HepG2 (cell line): ENCODE results near the gene KCNT1. TPM values are rescaled to one million over a fixed set of nuclear protein-coding genes. Genes with fewer than 3 reads are reported as not detected.

Source experiments
- ATAC-seq: fragments of 200-7000 bp; cut with Tn5 transposase; 3 replicates; pipeline ENCODE4 v1.9.1; 2020; ENCODE audit warnings: mild to moderate bottlenecking, moderate library complexity
- BruUV-seq: library from RNA; stranded (reverse); fragments of 400-500 nt; replicated peaks from 2 replicates; lab custom pipeline; 2021; lab: Mats Ljungman, UMichigan
- CTCF ChIA-PET: fragments of 300-600 bp; formaldehyde crosslinking; extraction: SDS; loops from one replicate; lab custom pipeline; 2021; ENCODE audit warnings: low total read pairs, inconsistent platforms, low intra/inter-chr PET ratio; lab: Yijun Ruan, JAX
- POLR2A ChIA-PET: fragments of 350-600 bp; sonication (Branson Sonifier 250); formaldehyde crosslinking; loops from one replicate; lab custom pipeline; 2020; ENCODE audit warnings: antibody characterized with exemption, inconsistent platforms; lab: Yijun Ruan, JAX
- DNase-seq: peaks from one replicate; pipeline ENCODE4 v3.0.0-alpha.2; 2015; ENCODE audit warnings: low spot score
- FAIRE-seq: peaks from 3 replicates; lab custom pipeline; 2011; peaks lifted over from hg19 to GRCh38; lab: Jason Lieb, UNC
- H2AFZ ChIP-seq: one replicate; pipeline ENCODE4 v1.6.1; 2011; ENCODE audit warnings: low read length, inconsistent platforms
- H3K27ac ChIP-seq: fragments of 300-600 bp; 3 replicates; pipeline ENCODE4 v1.8.0; 2011; ENCODE audit warnings: mixed run types, mild to moderate bottlenecking, mixed read lengths, low read length, inconsistent platforms; ENCODE audit not compliant: insufficient read depth; ENCODE audit errors: extremely low read length
- H3K27me3 ChIP-seq, 2 experiments: fragments of 200-600 bp in 1 of 2; 2 replicates in 1 of 2; 3 replicates in 1 of 2; pipeline versions ENCODE4 v1.6.0 to v1.8.0; 2011; ENCODE audit warnings: low read length in 2 of 2, mild to moderate bottlenecking in 2 of 2, moderate library complexity in 2 of 2, inconsistent platforms in 1 of 2; ENCODE audit not compliant: insufficient read depth in 2 of 2, control insufficient read depth in 1 of 2
- H3K36me3 ChIP-seq, 2 experiments: fragments of 200-600 bp in 1 of 2; replicated peaks in 1 of 2; 2 replicates in 1 of 2; 3 replicates in 1 of 2; pipeline versions ENCODE4 v1.5.1 to v1.8.0; 2011; ENCODE audit warnings: low read length in 2 of 2, inconsistent platforms in 1 of 2; ENCODE audit not compliant: insufficient read depth in 2 of 2, control insufficient read depth in 1 of 2
- H3K4me1 ChIP-seq: 2 replicates; pipeline ENCODE4 v1.5.1; 2012; ENCODE audit warnings: low read length, inconsistent platforms; ENCODE audit not compliant: insufficient read depth
- H3K4me2 ChIP-seq: 2 replicates; pipeline ENCODE4 v1.6.0; 2011; ENCODE audit warnings: low read depth, low read length, inconsistent platforms
- H3K4me3 ChIP-seq, 3 experiments: fragments of 200-600 bp in 1 of 3; sonication (generic), shearing (Covaris generic) in 1 of 3; replicated peaks in 1 of 3; 2 replicates each; pipeline ENCODE4 v1.5.1; 2011 to 2016; ENCODE audit warnings: low read length in 3 of 3, inconsistent platforms in 2 of 3, low read depth in 2 of 3, mild to moderate bottlenecking in 2 of 3, control low read depth in 1 of 3, mixed read lengths in 1 of 3; ENCODE audit not compliant: insufficient read depth in 1 of 3
- H3K79me2 ChIP-seq: one replicate; pipeline ENCODE4 v1.6.1; 2011; ENCODE audit warnings: low read length, inconsistent platforms; ENCODE audit not compliant: insufficient read depth
- H3K9ac ChIP-seq: 2 replicates; pipeline ENCODE4 v1.6.0; 2011; ENCODE audit warnings: mild to moderate bottlenecking, low read depth, low read length, inconsistent platforms; ENCODE audit not compliant: insufficient read depth
- H3K9me3 ChIP-seq: 2 replicates; pipeline ENCODE4 v1.5.1; 2012; ENCODE audit warnings: mild to moderate bottlenecking, low read length
- H4K20me1 ChIP-seq: 2 replicates; pipeline ENCODE4 v1.6.0; 2011; ENCODE audit warnings: inconsistent platforms, mild to moderate bottlenecking, low read length, moderate library complexity; ENCODE audit not compliant: insufficient read depth
- ADNP ChIP-seq: sonication (generic); formaldehyde crosslinking; IDR thresholded peaks from 2 replicates; pipeline ENCODE4 v1.4.0; 2020; ENCODE audit warnings: missing genetic modification reagents
- AHDC1 ChIP-seq: sonication (generic); formaldehyde crosslinking; IDR thresholded peaks from 2 replicates; pipeline ENCODE4 v1.5.1; 2020; ENCODE audit warnings: mild to moderate bottlenecking, missing genetic modification reagents, borderline replicate concordance
- CC2D1A ChIP-seq: sonication (generic); formaldehyde crosslinking; IDR thresholded peaks from 2 replicates; pipeline ENCODE4 v1.8.1; 2023; ENCODE audit warnings: mild to moderate bottlenecking, missing genetic modification reagents
- GLMP ChIP-seq: sonication (generic); formaldehyde crosslinking; IDR thresholded peaks from 2 replicates; pipeline ENCODE4 v1.9.0; 2021; ENCODE audit warnings: missing genetic modification reagents, mild to moderate bottlenecking, borderline replicate concordance
- RFX5 ChIP-seq: IDR thresholded peaks from 2 replicates; pipeline ENCODE4 v1.6.1; 2011; ENCODE audit warnings: low read depth, low read length, improper control_type of control experiment
- SRSF9 ChIP-seq: fragments of 200-400 bp; formaldehyde crosslinking; IDR thresholded peaks from 2 replicates; pipeline ENCODE4 v1.6.1; 2018; ENCODE audit warnings: borderline replicate concordance, mild to moderate bottlenecking, low read depth, low read length; ENCODE audit not compliant: insufficient read depth, poor library complexity, severe bottlenecking
- ZBTB8A ChIP-seq: sonication (generic); formaldehyde crosslinking; IDR thresholded peaks from 2 replicates; pipeline ENCODE4 v1.4.0; 2020; ENCODE audit warnings: mild to moderate bottlenecking, low read depth, missing genetic modification reagents, borderline replicate concordance
- ZHX2 ChIP-seq, 2 experiments: sonication (generic) in 1 of 2; formaldehyde crosslinking in 1 of 2; IDR thresholded peaks; 2 replicates each; pipeline versions ENCODE4 v1.6.1 to v1.9.0; 2014 to 2022; ENCODE audit warnings: antibody characterized with exemption in 1 of 2, borderline replicate concordance in 1 of 2, inconsistent platforms in 1 of 2, low read depth in 1 of 2, missing genetic modification reagents in 1 of 2
- ZNF207 ChIP-seq: fragments of 450-650 bp; IDR thresholded peaks from 2 replicates; pipeline ENCODE4 v1.6.1; 2016; ENCODE audit warnings: antibody characterized with exemption, borderline replicate concordance
- ZNF549 ChIP-seq: sonication (generic); formaldehyde crosslinking; IDR thresholded peaks from 2 replicates; pipeline ENCODE4 v1.5.0; 2020; ENCODE audit warnings: missing genetic modification reagents
- ZNF772 ChIP-seq: sonication (generic); formaldehyde crosslinking; IDR thresholded peaks from 2 replicates; pipeline ENCODE4 v1.5.0; 2020; ENCODE audit warnings: mild to moderate bottlenecking, missing genetic modification reagents
- WGBS: methylation state at CpG from one replicate; pipeline ENCODE4 v1.1.6; 2017; ENCODE audit warnings: low lambda C conversion rate; 5-methylcytosine and 5-hydroxymethylcytosine counted together
- in situ Hi-C: cut with HindIII; loops from 2 replicates; pipeline ENCODE4 v1.10.0; 2017; ENCODE audit warnings: low pct_unique_long_range_greater_than_20kb; ENCODE audit not compliant: extremely low pct_ligation_motif_present
- intact Hi-C: fragments of 100-400 bp; cut with micrococcal nuclease; formaldehyde crosslinking; loops from one replicate; pipeline ENCODE4 v1.10.0; 2022; ENCODE audit not compliant: unreplicated experiment
- polyA plus RNA-seq, 8 experiments: library from polyadenylated mRNA; depleted of rRNA in 3 of 8; stranded (reverse) in 7 of 8; unstranded in 1 of 8; fragments of >200 nt; fragmentation: Illumina TruSeq in 4 of 8; extraction: Trizol in 4 of 8; gene quantifications; 2 replicates each; pipeline versions ENCODE4 v1.2.1 to v1.2.3, GENCODE V29; 2011 to 2016; ENCODE audit warnings: low read depth in 4 of 8, missing spikeins in 1 of 8, mixed read lengths in 1 of 8; ENCODE audit not compliant: insufficient read depth in 1 of 8
- total RNA-seq, 5 experiments: library from RNA; depleted of rRNA; stranded (reverse); fragments of >200 nt; fragmentation: Illumina TruSeq; extraction: Trizol; gene quantifications; 2 replicates each; pipeline ENCODE4 v1.2.3, GENCODE V29; 2016; ENCODE audit warnings: low read depth in 1 of 5

KCNT1 gene
- total and polyA plus RNA-seq, 2 of the 13 experiments (the other 11 are each of a cell fraction or from before 2014, with no cell fraction given) = not detected

DNA sequence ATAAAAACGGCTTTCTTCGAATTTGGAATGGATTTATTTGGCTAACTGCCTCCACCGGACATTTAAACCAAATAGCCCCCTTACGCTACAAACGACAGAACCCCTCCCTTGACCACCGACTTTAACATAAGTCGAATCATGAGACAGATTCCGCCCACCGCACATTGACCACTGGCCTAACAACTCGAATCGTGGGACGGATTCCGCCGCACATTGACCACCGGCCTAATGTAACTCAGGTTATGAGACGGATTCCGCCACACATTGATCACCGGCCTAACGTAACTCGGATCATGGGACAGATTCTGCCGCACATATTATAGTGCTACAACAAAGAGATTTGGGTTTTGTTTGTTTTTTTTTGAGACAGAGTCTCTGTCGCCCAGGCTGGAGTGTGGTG lies 41.6 kb upstream of the KCNT1 start:
- no peaks in the 10 kb centered on the region for H3K36me3 ChIP-seq
- WGBS = 76% methylated on average over 22 of the region's 22 CpGs
- no peak for DNase-seq
- in situ Hi-C loops = no loop called here
- intact Hi-C loops = no loop called here
- H3K4me3 ChIP-seq = no peak overlapping the region
- no peak overlapping the region for H3K9ac ChIP-seq
- ATAC-seq = no peak
- 0 out of 2 replicates have a peak, but pooled peaks cover 2% of the 10 kb centered on the region for H4K20me1 ChIP-seq
- H3K27me3 ChIP-seq = peaks cover 9 to 60% of the 10 kb centered on the region in 2 experiments
- H3K4me1 ChIP-seq = 0 out of 2 replicates have a peak, but pooled peaks cover 5% of the 10 kb centered on the region
- no peaks in the 10 kb centered on the region for H3K9me3 ChIP-seq
- no peaks in the 10 kb centered on the region for H3K79me2 ChIP-seq
- BruUV-seq = no TSS peak
- no peak for FAIRE-seq
- H3K27ac ChIP-seq = no peak overlapping the region
- no peak overlapping the region for H3K4me2 ChIP-seq
- no peak overlapping the region for H2AFZ ChIP-seq
- POLR2A ChIA-PET = no interaction called here
- CTCF ChIA-PET = no interaction called here
- TF ChIP-seq CC2D1A = no peak
- TF ChIP-seq RFX5 = no peak
- TF ChIP-seq ZHX2 (IDR thresholded peaks at IDR 0.05; ENCODE audit: low read depth) = no peak
- TF ChIP-seq ZHX2 (CRISPR knock-in tag; IDR thresholded peaks at IDR 0.05; ENCODE audit: borderline replicate concordance) = no peak
- TF ChIP-seq ZNF207 = no peak
- TF ChIP-seq ZNF549 = no peak
- TF ChIP-seq ADNP (CRISPR knock-in tag) = no peak
- TF ChIP-seq ZBTB8A (CRISPR knock-in tag) = no peak
- no peak for TF ChIP-seq SRSF9
- TF ChIP-seq GLMP (CRISPR knock-in tag) = no peak
- no peak for TF ChIP-seq ZNF772 (CRISPR knock-in tag)
- no peak for TF ChIP-seq AHDC1 (CRISPR knock-in tag)
